Hepatocyte (in vitro differentiated cells): Measurements from ENCODE around the gene LRRC23.

Experiments used
- CTCF ChIP-seq: fragments of 200-600 bp; sonication (generic); IDR thresholded peaks from 2 replicates; pipeline ENCODE4 v1.5.1; 2016; ENCODE audit warnings: antibody characterized with exemption, mild to moderate bottlenecking; ENCODE audit not compliant: poor library complexity
- EZH2 ChIP-seq: fragments of 200-600 bp; sonication (generic); IDR thresholded peaks from 2 replicates; pipeline ENCODE4 v1.6.1; 2016; ENCODE audit warnings: antibody characterized with exemption, mild to moderate bottlenecking, borderline replicate concordance

- no peak for TF ChIP-seq CTCF
- no peak for TF ChIP-seq EZH2
Measured at GRCh38 chr12:6909421-6910145, 5.0 kb downstream of the LRRC23 start.
